ENCODE measurements around the gene MAGOHB. TPM values are rescaled to one million over a fixed set of nuclear protein-coding genes. Genes with fewer than 3 reads are reported as not detected.

The MAGOHB gene
- total RNA-seq, 4 donors from 2014 or later: 6.5 to 24.5 (median 17.1) TPM

DNA sequence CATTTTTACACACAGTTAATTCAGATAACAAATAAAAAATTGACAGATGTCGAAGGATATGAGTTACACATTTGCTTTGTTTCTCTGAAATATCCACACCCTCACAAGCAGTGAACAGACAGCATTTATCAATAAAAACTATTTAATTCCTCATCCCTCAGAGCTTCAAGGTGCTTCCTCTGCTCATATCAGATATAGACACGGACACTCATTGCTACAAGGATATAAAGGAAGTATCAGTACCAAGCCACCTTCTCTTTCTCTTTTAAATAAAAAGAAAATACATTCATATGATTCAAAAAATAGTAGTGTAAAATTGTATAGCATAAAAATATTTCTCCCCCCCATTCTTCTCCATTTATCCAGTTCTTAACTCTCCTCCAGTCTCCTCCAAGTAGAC, 21.9 kb upstream of the MAGOHB start:
- DNase-seq (ENCODE audit: low spot score in 2 of 2): no peak
- Histone ChIP-seq H3K4me3 (no peak overlapping the region), H3K9me3 (no peaks in the 10 kb centered on the region), H3K27ac (no peak overlapping the region), H3K4me1 (no peaks in the 10 kb centered on the region), H3K27me3 (no peaks in the 10 kb centered on the region), H3K36me3 (no peaks in the 10 kb centered on the region)
- TF ChIP-seq EP300 (IDR thresholded peaks at IDR 0.05) (no peak), POLR2A (IDR thresholded peaks at IDR 0.05) (no peak)
- TF ChIP-seq, protein P1, sequence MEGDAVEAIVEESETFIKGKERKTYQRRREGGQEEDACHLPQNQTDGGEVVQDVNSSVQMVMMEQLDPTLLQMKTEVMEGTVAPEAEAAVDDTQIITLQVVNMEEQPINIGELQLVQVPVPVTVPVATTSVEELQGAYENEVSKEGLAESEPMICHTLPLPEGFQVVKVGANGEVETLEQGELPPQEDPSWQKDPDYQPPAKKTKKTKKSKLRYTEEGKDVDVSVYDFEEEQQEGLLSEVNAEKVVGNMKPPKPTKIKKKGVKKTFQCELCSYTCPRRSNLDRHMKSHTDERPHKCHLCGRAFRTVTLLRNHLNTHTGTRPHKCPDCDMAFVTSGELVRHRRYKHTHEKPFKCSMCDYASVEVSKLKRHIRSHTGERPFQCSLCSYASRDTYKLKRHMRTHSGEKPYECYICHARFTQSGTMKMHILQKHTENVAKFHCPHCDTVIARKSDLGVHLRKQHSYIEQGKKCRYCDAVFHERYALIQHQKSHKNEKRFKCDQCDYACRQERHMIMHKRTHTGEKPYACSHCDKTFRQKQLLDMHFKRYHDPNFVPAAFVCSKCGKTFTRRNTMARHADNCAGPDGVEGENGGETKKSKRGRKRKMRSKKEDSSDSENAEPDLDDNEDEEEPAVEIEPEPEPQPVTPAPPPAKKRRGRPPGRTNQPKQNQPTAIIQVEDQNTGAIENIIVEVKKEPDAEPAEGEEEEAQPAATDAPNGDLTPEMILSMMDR (IDR thresholded peaks at IDR 0.05): no peak
- WGBS, 2 donors: 80 to 82% methylated on average over 2 of the region's 2 CpGs

DNA sequence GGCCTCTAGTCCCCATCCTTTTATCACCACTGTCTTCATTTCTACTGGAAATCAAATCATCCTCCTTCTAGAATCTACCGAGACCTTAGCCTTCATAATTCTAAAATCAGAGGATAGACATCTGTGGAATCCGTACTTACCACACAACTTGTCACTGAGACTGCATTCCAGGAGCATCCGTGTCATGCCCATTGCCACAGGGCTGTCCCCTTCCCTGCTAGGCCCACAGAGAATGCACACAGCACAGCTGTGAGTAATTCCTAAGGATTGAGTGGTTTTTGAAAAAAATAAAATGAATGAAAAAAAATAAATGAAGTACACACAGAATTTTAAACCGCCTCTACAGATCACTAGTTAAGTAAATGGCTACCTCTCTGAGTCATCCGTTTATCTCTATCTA, 21.0 kb upstream of the MAGOHB start:
- no peaks in the 10 kb centered on the region for H3K9me3 ChIP-seq
- H3K27me3 ChIP-seq: no peaks in the 10 kb centered on the region
- no peaks in the 10 kb centered on the region for H3K4me1 ChIP-seq
- H3K27ac ChIP-seq: no peak overlapping the region
- no peak for TF ChIP-seq EP300 (IDR thresholded peaks at IDR 0.05)
- TF ChIP-seq POLR2A (IDR thresholded peaks at IDR 0.05): no peak
- TF ChIP-seq, protein P1 (IDR thresholded peaks at IDR 0.05): no peak
- DNase-seq (ENCODE audit: low spot score in 2 of 2): no peak
- H3K36me3 ChIP-seq: no peaks in the 10 kb centered on the region
- H3K4me3 ChIP-seq: no peak overlapping the region
- 77 to 83% methylated on average over 5 of the region's 5 CpGs for WGBS, 2 donors

DNA sequence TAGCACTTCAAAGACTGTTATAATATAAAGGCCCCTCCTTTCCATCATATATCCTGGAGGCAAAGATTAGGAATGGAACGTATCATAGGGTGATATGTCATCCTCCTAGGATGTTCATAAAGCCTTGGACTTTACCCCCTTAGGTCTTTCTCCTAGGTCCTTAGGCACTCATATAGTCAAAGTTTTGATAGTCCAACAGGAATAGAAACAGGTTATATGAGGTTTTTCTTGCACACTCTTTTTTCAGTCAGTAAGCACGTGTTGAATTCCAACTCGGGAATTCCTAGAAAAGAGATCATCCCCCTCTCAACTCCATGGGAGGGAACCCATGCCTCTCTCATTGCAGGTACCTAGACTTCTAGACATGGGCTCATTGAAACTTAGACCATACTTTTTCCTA, 20.1 kb upstream of the MAGOHB start:
- TF ChIP-seq, protein P1 (IDR thresholded peaks at IDR 0.05): no peak
- TF ChIP-seq POLR2A (IDR thresholded peaks at IDR 0.05) (no peak), EP300 (IDR thresholded peaks at IDR 0.05) (no peak)
- H3K36me3 ChIP-seq: no peaks in the 10 kb centered on the region
- no peaks in the 10 kb centered on the region for H3K4me1 ChIP-seq
- no peaks in the 10 kb centered on the region for H3K9me3 ChIP-seq
- no peak overlapping the region for H3K4me3 ChIP-seq
- DNase-seq (ENCODE audit: low spot score in 2 of 2): no peak
- 83% methylated on average over 3 of the region's 3 CpGs for WGBS, 2 donors
- no peak overlapping the region for H3K27ac ChIP-seq
- no peaks in the 10 kb centered on the region for H3K27me3 ChIP-seq

DNA sequence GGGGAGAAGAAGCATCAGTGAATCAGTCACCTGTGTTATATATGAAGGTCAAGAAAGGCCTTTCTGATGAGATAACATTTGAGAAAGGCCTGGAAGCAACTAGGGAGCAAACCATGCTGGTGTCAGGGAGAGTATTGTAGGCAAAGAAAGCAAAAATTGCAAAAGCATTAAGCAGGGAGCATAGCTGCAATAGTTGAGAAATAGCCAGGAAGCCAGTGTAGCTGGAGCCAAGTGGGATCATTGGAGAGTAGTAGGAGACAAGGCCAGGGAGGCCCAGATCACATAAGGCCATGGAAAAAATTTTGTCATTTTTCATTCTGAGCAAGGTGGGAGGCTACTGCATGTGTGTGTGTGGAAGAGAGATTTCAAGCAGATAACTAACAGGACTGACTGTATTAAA, 18.8 kb upstream of the MAGOHB start:
- TF ChIP-seq, protein P1 (IDR thresholded peaks at IDR 0.05): no peak
- no peak for TF ChIP-seq EP300 (IDR thresholded peaks at IDR 0.05)
- no peak for TF ChIP-seq POLR2A (IDR thresholded peaks at IDR 0.05)

DNA sequence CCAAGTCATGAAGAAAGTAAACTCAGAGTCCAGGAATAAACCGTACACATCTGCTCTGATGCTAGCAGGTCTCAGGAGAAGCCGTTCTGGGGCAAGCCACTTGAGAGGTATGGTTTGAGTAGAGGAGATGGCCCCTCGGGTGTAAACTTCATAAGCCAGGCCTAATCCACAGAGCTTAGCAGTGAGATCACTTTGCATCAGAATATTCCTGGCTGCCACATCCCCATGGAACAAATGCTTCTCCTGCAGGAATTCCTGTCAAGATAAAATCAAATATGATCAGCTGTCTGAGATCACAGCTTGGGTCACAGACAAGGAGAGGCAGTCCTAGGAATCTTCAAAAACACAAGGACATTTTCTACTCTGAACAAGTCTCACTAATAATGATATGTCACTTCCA, 11.2 kb upstream of the MAGOHB start:
- DNase-seq (ENCODE audit: low spot score in 2 of 2): no peak
- 51 to 63% methylated on average over 3 of the region's 3 CpGs for WGBS, 2 donors
- Histone ChIP-seq H3K36me3 (no peaks in the 10 kb centered on the region), H3K4me3 (no peak overlapping the region), H3K27me3 (peaks cover 0 to 6% of the 10 kb centered on the region in 2 donors), H3K4me1 (no peaks in the 10 kb centered on the region), H3K9me3 (no peaks in the 10 kb centered on the region), H3K27ac (no peak overlapping the region)
- no peak for TF ChIP-seq EP300 (IDR thresholded peaks at IDR 0.05)
- TF ChIP-seq, protein P1 (IDR thresholded peaks at IDR 0.05): no peak
- no peak for TF ChIP-seq POLR2A (IDR thresholded peaks at IDR 0.05)

More for the DNA sequence above, 18.8 kb upstream of the MAGOHB start:
- DNase-seq (ENCODE audit: low spot score in 2 of 2): no peak
- Histone ChIP-seq H3K4me1 (no peaks in the 10 kb centered on the region), H3K9me3 (no peaks in the 10 kb centered on the region), H3K27ac (no peak overlapping the region), H3K36me3 (no peaks in the 10 kb centered on the region), H3K27me3 (no peaks in the 10 kb centered on the region), H3K4me3 (no peak overlapping the region)
